GM21390 (cell line): Measurements from ENCODE around the gene KIF13A.
"Not testable (repeated sequence)": the region's sequence is repeated elsewhere in the genome, so short reads cannot be mapped to it uniquely, and the experiment has no call there.

ENCODE experiments used
- ATAC-seq: cut with Tn5 transposase; IDR thresholded peaks from one replicate; pipeline ENCODE4 v1.9.1; 2021; ENCODE audit not compliant: unreplicated experiment

Gene KIF13A

DNA sequence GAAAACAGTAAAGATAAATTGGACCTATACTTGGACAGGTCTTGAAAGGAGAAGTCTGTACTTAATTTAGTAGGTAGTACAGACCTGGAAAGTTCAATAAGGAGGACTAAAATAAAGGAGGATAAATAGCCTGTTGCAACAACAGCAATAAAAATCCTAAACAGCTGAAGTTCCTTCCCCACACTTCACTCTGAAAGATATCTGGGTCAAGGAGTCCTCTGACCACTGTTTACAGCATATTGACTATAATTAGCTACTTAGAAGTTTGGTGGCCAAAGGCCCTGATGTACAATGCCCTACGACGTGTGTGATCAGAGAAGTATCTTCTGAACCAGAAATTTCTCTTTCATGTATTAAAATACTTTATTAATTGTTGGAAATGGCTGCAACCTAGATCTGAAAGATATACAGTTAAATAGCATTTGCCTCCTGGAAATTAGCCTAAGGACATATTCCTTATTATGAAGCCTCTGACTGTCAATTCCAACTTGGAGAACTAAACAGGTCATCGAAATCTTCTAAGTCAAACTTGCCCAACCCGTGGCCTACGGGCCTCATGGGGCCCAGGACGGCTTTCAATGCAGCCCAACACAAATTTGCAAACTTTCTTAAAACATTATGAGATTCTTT is 82.8 kb downstream of the KIF13A start:
- ATAC-seq, result no peak

DNA sequence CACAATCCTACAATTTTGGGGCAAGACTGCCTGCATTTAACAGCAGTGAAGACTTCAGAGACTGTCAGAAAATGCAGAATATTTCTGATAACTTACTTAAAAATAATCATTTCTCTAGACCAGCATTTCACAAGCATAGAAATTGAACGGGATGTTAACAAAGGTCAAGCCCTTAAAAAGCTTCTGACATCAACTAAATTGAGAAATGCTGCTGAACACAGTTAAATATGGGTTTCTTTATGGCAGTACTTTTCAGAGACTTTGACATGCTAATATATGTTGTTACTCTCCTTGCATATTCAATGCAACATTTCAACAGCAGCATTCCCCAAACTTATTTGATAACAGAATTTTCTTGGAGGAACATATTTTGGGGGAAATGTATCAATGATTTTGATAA is 84.5 kb downstream of the KIF13A start:
- ATAC-seq, result no peak

DNA sequence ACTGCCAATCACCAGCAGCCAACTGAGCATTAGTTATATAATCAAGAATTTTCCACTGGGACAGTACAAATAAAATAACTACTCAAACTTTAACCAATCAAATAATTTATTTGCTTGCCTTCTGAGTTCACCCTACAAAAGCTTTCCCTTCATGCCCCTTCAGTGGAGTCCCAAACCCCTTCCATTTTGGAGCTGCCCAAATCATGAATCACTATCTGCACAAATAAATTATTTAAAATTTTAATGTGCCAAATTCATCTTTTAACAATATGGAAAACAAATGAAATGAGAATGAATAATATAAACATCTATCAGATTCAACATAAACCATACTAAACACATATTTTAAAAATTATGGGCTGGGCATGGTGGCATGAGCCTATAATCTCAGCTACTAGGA is 85.9 kb downstream of the KIF13A start:
- ATAC-seq, result no peak

DNA sequence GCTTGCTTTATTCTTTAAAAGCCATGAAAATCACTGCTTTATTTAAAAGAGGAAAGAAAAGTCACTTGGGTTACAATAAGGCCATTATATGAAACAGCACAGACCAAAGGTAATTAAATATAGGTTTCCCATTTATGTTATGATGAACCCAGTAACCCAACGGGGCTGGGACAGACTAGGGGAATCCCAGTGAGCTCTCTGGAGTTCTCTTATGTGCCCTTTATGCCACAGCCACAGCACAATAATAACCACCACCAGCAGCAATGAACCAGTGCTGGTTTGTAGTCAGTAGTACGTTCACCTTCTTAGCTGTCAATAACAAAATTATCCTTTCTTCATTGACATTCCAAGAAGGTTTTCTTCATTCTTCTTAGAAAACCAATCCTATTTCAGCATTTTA is 87.4 kb downstream of the KIF13A start:
- ATAC-seq, result no peak

DNA sequence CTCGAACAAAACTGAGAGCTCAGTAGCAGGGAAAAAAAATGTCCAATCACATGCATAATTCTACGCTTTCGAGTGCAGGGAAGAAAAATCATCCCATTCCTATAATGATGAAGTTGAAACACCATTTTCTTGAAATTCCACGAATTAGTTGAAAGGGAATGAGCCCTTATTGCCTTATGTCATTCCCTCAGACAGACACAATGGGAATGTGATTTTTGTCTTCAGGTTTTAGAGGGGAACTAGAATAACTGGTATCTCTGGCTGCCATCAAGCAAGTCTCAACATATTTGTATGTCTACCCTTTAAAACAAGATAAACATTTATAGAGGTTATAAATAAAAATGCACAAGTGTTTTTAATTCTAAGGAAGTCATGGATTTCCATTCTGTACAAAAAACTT is 87.9 kb downstream of the KIF13A start:
- no peak for ATAC-seq

DNA sequence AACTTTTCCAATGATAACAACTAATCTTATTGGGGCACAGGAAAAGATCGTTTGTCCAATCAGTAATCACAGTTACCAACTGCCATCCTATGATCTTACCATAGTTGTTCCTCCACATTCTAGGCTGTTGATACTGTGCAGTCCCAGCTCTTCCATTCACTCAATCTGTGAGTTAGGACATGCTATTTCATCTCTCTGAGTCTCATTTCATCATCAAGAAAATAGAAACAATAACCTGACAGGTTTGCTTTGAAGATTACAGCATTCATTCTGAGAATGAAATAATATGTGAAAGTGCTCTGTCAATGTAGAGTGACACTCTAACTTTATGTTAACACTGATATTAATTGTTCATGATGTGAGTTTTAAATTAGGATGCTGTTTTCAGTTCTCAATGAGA is 89.8 kb downstream of the KIF13A start:
- ATAC-seq, result no peak

DNA sequence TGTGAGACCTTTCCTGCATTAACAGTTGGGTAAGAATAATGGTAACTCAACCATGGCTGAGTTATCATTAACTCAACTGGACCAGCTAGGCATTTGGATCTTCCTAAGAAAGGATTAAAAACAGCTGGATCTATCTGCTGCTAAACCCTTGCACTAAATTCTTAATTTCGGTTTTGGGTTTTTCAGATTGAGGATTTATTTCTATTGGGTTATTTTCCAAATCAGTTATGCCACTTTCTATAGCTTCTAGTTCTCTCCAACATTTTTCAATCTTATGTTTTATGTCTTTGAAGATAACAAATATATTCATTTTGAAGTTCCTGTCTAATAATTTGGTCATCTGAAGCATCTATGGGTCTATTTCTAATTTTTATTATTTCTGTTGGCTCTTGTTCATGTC is 92.5 kb downstream of the KIF13A start:
- ATAC-seq, result no peak

DNA sequence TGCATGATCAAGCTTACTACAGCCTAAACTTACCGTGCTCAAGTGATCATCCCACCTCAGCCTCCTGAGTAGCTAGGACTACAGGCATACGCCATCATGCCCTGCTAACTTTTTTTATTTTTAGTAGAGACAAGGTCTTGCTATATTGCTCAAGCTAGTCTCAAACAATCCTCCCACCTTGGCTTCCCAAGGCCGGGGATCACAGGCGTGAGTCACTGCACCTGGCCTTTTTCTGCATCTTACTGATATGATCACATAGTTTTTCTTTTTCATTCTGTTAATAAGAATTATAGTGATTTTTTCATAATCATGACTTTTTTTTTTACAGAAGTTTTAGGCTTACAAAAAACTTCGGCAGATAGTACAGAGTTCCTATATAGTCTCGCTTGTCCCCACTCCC is 93.2 kb downstream of the KIF13A start:
- no peak for ATAC-seq

DNA sequence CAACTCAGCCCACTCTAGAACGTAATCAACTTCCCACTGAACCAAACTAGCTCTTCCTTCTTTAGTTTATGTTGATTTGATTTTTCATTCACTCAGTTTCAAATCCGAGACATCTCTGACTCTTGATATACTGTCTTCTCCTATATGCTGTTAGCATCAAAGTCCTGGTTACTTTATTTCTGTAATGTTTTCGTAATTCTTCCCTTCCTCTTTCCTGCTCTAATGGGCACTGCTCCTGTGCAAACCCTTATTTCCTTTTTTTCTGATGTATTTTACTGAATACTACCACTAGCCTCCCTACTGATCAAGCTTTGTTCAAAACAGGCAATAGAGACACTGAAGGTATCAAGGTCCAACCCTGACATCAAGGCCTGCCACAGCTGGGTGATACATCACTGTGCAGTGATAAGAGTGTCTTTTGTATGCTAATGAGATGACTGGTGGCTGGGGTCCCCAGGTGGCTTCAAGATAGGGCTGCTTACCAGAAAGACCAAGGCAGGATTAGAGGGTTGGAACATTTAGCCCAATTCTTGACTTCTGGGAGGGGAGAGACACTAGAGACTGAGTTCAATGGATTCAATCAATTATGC is 95.2 kb downstream of the KIF13A start:
- ATAC-seq, result no peak

DNA sequence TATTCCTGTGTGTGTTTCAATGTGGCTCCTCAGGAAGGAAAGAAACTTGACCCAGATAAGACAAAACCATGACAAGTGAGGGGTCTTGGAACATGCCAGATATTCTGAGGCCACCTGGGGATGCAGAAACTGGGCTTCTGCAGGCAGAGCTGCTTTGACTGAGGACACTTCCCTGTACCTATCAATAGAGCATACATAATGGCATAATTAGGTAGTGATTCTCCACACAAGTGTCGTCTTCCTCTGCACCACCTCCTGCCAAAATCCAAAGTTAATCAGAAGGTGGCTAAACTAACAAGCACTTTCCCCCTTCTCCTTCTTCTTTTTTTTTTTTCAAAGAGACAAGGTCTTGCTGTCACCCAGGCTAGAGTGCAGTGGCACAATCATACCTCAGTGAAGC is 97.1 kb downstream of the KIF13A start:
- ATAC-seq, result no peak

DNA sequence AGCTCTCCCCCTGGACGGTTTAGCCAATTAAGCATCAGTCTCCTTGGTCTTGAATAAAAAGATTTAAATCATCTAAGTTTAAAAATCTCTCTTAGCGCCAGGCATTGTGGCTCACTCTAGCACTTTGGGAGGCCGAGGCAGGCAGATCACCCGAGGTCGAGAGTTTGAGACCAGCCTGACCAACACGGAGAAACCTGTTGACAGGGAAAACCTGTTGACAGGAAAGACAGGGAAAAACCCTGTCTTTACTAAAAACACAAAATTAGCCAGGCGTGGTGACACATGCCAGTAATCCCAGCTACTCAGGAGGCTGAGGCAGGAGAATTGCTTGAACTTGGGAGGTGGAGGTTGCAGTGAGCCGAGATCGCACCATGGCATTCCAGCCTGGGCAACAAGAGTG is 97.7 kb downstream of the KIF13A start:
- ATAC-seq, result not testable (repeated sequence)

DNA sequence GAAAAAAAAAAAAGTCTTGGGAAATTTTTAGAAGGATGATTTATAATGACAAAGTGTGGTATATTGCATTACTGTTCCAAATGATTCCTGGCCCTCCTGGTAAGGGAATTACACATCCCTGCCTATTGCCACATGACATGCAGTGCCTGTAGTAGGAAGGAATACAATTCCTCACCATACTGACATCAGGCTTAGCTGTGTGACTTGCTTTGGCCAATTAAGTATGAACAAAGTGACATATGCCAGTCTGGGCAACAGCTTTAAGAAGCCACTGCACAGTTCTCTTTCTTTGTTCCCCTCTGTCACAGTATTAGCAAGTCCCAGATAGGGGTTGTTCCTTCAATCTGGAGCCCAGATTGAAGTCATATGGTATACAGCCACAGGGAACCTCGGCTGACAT is 100.5 kb downstream of the KIF13A start:
- ATAC-seq, result no peak

DNA sequence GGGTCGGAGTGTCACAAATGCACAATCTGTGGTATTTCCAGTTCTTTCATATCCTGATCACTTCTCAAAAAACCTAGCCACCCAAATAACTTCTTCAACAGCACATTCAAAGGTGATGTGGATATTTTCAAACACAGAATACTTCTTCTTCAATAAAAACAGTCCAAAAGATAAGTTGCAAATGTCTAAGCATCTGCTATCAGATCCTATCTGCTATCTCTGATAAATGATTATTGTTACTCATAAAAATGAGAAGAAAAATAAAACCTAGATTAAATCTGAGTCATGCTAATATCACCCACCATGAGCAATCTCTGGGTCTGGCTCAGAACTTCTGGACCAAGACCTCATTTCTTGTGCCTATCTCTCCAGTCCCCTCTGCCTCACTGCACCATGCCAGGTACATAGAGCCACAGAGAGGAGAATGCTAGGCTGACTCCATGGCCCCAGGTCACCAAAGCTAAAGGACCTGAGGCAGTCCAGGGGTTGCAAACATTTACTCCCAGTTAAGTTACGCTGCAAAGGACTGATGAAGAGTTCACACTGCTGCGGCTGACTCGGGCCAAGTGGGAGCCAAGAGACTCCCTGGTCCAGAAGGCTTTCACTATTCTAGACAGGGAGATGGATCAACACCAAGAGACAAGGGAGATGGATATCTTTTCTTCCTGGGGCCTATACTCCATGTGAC is 101.4 kb downstream of the KIF13A start:
- ATAC-seq, result no peak

DNA sequence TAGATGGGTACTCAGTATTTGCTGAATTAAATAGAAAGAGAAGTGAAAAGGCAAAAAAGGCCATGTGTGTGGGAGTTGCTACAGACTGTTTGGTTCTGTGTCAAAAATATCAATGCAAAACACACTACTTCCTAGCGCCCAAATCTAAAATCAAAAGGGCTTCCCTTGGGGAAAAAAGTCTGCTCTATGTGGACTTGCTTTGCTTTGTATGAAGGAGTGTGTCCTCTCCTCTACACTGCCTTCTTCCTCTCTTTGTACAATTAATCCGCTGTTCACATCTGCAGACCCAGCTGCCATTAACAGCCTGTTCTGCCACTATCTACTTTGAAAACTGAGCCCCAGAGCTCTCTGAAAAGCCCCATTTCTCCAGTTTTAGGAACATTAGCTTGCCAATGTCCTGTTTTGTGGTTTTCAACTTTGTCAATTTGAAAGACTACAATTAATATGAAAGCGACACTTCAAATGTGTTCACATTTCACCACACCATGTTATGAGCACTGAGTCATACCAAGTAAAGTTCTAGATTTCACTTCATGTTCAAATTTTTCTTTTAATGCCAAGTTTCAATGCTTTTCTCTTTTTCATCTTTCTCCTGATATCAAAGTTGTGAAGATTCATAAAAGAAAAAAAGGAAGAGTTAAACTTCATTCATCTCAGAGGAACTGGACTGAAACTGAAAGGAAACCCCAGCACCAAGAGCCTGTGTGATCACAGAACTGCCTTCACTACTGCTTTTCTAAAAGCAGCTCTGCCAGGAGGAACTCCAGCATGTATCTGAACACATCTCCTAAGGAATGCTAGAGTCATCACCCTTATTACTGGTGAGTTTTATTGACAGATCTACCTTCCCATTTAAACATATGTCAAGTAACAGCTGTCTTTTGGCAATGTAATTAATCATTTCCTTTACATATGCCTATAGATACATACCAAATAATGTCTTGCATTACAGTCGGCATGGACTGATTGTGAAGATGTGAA is 102.6 kb downstream of the KIF13A start:
- ATAC-seq, result peak; percentile 85

DNA sequence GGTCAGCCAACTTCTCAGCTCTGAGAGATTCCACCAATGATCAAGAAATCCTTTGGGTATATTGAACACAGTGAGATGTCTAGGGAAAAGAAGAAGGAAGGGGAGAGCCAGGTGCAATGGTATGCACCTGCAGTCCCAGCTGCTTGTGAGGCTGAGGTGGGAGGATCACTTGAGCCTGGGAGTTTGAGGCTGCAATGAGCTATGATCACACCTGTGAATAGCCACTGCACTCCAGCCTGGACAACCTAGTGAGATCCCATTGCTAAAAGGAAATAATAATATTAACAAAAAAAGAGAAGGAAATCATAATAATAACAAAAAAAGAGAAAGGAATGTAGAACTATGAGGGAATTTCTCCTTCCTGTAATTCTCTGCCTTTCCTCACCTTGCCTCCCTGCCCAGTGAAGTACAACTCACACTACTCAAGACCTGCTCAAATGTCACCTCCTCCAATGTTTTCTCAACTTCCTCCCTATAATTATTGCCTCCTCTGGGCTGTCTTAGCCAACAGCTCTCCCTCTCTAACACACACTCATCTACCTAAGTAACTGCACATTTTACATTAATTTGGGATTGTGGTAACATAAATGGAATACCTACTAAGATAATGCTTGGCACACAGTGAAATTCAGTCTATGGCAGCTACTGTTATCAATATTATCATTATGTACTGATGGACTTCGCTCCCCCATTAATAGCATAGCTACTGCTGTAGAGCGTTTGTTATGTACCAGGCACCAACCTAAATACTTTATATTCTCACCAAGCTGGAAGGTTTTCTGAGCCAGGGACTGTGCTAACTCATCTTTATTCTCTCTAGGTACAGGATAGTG is 103.6 kb downstream of the KIF13A start:
- no peak for ATAC-seq

DNA sequence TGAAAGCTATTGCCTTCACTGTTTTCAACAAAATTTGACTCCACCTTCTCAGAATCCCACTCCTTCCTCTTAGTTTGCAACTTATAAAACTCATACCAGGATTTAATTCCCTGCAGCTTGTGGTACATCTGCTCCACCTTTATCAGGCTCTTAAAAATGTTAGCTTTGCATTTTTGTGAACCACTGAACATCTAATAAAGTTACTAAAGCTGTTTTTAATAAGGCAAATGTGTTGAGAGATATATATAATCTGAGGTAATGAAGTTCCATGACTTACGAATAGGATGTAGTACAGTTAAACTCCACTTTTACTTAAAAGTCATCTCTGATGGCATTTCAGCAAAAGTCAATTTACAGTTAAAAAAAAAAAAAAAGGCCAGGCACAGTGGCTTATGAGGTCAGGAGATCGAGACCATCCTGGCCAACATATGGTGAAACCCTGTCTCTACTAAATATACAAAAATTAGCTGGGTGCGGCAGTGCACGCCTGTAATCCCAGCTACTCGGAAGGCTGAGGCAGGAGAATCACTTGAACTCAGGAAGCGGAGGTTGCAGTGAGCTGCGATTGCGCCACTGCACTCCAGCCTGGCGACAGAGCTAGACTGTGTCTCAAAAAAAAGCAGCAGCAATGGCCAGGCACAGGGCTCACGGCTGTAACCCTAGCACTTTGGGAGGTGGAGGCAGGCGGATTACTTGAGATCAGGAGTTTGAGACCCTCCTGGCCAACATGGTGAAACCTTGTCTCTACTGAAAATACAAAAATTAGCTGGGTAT is 106.2 kb downstream of the KIF13A start:
- no peak for ATAC-seq

DNA sequence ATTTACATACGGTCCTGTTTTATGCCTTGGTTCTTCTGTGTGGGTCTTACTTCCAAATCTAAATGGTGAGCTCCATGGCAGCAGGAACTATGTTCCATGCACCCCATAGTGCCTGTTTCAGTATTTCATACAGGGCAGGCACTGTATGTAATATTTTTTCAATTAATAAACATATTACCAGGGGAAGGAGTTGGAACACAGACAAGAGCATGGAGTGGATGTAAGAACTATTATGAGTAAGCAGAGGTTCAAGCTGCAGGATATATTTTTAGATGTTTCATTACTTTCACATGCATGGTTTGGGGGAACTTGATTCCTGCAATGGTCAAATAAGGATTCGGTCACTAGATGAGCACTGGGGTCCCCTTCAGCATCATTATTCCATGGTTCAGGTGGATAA is 108.3 kb downstream of the KIF13A start:
- no peak for ATAC-seq

DNA sequence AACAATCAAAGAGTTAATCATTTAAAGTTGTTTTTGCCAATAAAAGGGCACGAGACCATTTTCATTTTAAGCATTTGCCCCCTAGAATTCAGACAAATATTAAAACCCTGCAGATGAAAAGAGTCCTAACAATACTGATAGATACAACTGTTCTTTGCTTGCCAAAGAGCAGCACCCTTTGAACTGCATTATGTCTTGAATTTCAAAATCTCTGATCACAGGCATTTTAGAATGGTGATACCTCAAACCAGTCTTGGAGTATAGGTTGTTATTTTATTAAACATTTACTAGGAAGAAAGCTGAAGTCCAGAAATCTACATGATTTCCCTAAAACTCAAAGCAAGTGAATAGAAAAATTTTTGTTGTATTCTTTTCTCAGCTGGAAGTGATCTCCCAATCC is 108.7 kb downstream of the KIF13A start:
- ATAC-seq, result no peak

DNA sequence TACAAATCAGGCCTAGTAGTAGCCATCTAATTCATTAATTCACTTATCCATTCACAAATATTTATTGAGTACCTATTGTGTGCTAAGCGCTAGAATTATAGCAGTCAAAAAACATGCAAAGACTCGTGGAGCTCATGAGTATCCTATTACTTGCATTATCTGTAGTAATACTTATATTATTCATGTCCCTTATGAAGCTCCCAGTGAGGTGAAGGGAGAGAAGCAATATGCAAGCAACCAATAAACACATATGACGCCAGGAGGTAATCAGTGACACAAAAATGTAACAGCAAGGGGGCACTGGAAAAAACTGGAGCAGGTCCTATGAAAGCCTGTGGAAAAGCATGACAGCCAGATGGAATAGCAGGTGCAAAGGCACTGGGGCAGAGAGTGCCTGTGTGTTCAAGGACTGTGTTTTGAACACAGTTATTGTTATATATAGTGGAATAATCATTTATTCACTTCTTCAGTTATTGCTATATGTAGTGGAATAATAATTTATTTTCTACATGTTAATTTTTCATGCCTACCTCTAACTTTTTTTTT is 109.5 kb downstream of the KIF13A start:
- ATAC-seq, result no peak
